Omental fat pad (tissue), 4 donors: ENCODE measurements around the gene VIT. TPM values are rescaled to one million over a fixed set of nuclear protein-coding genes. Genes with fewer than 3 reads are reported as not detected.
"Not testable (repeated sequence)": the region's sequence is repeated elsewhere in the genome, so short reads cannot be mapped to it uniquely, and the experiment has no call there.

Experiments
- ATAC-seq: fragments of 150-250 bp; one replicate; pipeline ENCODE4 v1.9.1; 2016; ENCODE audit warnings: mild to moderate bottlenecking, moderate library complexity; ENCODE audit not compliant: low FRiP score
- DNase-seq: peaks from one replicate; pipeline ENCODE4 v3.0.0-alpha.2; 2019; ENCODE audit warnings: low spot score
- CTCF ChIP-seq, 3 donors: fragments of 450-650 bp; IDR thresholded peaks; one replicate each; pipeline ENCODE4 v1.5.1; 2016 to 2017; ENCODE audit warnings: antibody characterized with exemption in 3 of 3, mild to moderate bottlenecking in 3 of 3, moderate library complexity in 2 of 3
- total RNA-seq, 4 donors: library from RNA; depleted of rRNA; stranded (reverse); fragments of >200 nt; gene quantifications; one replicate each; pipeline ENCODE4 v1.1.0, GENCODE V29; 2016

The VIT gene
- total RNA-seq, 4 donors from 2014 or later, result 10.2 to 36.4 (median 19.8) TPM

DNA sequence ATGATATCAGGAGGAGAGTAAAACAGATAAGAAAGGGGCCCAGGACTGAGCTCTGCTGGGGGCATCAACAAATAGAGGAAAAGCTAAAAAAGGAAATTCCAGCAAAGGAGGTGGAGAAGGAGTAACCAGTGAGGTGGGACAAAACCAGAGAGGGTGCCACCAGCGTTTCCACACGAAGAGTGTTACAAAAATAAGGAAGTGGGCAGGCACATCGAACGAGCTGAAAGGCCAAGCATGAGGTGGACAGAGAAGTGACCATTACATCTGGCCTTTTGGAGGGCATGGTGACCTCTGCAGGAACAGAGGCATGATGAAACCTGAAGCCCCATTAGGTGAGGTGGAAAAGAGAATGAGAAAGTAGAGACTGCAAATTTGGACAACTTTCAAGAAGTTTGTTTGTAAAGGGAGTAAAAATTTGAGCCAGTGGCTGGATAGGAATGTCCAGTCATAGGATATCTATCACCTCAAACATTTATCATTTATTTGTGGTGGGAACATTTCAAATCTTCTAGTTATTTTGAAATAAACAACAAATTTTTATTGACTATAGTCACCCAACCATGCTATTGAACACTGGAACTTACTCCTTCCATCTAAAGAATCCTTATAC lies 18.4 kb upstream of the VIT start:
- TF ChIP-seq CTCF (IDR thresholded peaks at IDR 0.05), result no peak
- no peak for ATAC-seq

DNA sequence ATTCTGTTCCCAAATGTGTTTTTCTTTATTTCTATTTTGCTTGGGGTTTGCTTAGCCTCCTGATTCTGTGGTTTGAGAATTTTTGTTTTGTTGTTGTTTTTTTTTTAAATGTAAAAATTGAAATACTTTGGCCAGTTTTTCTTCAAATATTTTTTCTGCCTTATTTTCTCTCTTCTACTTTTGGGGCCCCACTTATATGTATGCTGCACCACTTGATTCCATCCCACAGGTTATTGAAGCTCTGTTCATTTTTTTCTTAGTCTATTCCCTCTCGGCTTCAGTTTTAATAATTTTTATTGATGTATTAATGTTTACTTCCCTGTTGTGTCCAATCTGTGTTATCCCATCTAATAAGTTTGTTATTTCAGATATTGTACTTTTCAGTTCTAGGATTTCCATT lies 17.7 kb upstream of the VIT start:
- TF ChIP-seq CTCF (IDR thresholded peaks at IDR 0.05), result no peak
- DNase-seq (no peak), ATAC-seq (no peak)

More for the DNA sequence above, 18.4 kb upstream of the VIT start:
- DNase-seq, result no peak

DNA sequence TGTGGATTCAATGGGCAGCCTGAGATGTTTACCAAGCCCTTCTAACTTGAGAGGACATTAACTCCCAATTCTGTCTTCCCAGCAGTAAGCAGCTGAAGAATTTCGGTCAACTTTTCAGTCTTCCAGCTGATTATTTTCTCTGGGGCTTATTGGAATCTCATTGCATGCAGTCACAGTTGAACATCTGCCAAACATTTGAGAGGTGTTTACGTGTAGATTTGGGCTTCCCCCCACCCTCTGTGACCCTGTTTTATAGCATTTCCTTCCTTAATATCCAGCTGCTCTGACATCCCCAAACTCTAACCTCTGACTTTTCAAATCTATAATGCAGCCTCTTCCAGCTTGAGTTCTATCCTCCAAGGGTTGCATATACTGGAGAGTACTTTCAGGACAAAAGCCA lies 16.5 kb upstream of the VIT start:
- ATAC-seq, result no peak
- no peak for TF ChIP-seq CTCF (IDR thresholded peaks at IDR 0.05)
- DNase-seq, result no peak

DNA sequence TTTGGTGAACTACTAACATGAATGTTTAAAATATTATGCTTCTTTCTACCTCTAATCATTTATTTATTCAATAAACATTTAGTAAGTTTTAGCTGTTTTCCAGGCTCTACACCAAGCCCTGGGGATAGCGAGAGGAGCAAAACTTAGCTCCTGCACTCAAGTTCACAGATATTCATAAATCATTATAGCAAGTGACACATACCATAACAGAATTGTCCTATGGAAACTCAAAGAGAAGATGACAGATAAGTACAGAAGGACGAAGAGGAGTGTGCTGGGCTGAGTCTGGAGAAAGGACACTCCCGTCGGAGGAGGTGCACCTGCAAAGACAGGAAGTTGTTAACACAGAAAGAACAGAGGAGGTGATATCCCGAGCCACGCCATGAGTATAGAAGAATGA lies 13.9 kb upstream of the VIT start:
- DNase-seq (no peak), ATAC-seq (no peak)
- no peak for TF ChIP-seq CTCF (IDR thresholded peaks at IDR 0.05)

- no peak for TF ChIP-seq CTCF (IDR thresholded peaks at IDR 0.05)
- ATAC-seq (no peak), DNase-seq (no peak)
Measured at GRCh38 chr2:36683002-36683401, 13.5 kb upstream of the VIT start.

DNA sequence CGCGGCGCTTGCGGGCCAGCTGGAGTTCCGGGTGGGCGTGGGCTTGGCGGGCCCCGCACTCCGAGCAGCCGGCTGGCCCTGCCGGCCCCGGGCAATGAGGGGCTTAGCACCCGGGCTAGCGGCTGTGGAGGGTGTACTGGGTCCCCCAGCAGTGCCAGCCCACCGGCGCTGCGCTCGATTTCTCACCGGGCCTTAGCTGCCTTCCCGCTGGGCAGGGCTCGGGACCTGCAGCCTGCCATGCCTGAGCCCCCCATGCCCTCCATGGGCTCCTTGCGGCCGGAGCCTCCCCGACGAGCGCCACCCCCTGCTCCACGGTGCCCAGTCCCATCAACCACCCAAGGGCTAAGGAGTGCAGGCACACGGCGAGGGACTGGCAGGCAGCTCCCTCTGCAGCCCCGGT lies 8.2 kb upstream of the VIT start:
- not testable (repeated sequence) for DNase-seq, ATAC-seq

- not testable (repeated sequence) for ATAC-seq, DNase-seq
Measured at GRCh38 chr2:36689013-36689412, 7.5 kb upstream of the VIT start.

DNA sequence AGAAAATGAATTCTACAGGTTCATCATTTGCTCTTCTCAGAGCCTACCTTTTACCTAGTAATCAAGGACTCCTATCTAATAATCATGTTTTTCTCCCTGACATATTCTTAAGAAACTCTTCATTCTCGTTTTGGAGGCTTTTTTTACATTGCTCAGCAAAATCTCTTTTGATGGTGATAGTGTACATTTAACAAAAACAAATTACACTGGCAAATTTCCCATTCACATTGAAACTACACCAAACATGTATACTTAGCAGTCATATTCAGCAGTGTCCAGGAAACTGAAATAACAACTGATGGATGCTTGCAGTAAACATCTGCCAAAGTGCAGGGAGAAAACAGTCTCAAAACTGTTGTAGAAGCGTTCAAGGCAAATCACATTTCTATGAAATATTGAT lies 4.4 kb upstream of the VIT start:
- no peak for TF ChIP-seq CTCF (IDR thresholded peaks at IDR 0.05)
- ATAC-seq (no peak), DNase-seq (no peak)
